ENCODE results near the gene CD180. TPM values are rescaled to one million over a fixed set of nuclear protein-coding genes. Genes with fewer than 3 reads are reported as not detected.

CD180 gene
- total RNA-seq, 6 experiments from 2014 or later = 0.44 to 3.3 (median 0.67) TPM

DNA sequence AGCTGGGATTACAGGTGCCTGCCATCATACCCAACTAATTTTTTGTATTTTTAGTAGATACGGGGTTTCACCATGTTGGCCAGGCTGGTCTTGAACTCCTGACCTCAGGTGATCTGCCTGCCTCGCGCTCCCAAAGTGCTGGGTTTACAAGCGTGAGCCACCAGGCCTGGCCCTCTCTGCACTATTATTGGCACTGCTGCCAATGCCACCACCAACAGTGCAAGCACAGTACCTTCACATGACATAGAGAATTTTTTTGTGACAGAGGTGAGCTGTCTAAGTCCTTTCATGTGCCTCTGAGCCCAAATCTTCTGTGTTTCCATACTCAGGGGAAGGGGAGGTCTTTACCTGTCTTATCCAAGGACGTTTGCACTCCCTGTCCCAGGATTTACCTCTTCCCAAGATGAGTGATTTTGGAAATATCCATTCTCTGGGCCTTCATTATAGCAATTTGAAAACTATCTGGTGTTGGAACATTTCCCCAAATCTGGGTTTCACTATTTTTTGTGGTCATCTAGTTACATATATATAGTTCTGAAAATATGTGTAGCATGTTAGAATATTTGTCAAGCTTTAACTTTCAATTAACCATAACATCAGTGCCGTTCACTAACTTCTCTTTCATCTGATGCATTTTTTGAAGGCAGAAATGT is 5.4 kb upstream of the CD180 start:
- 61% methylated on average over 5 of the region's 6 CpGs for WGBS (ENCODE audit: insufficient coverage, low coverage, low lambda C conversion rate, missing lambda C conversion rate)
- H3K4me1 ChIP-seq = no peaks in the 10 kb centered on the region
- H3K9me3 ChIP-seq = no peaks in the 10 kb centered on the region
- no peak overlapping the region for H3K4me3 ChIP-seq
- intact Hi-C loops (cut with DNase I) = loop anchor here in 1 of 2 donors (10.0 kb wide), 1 partner anchor 47 kb away; no protein-coding TSS in a partner anchor
- ATAC-seq (no peak), DNase-seq (no peak)
- no peaks in the 10 kb centered on the region for H3K27me3 ChIP-seq
- H3K36me3 ChIP-seq = no peaks in the 10 kb centered on the region
- no peak for TF ChIP-seq CTCF (IDR thresholded peaks at IDR 0.05)
- H3K27ac ChIP-seq = no peak overlapping the region

DNA sequence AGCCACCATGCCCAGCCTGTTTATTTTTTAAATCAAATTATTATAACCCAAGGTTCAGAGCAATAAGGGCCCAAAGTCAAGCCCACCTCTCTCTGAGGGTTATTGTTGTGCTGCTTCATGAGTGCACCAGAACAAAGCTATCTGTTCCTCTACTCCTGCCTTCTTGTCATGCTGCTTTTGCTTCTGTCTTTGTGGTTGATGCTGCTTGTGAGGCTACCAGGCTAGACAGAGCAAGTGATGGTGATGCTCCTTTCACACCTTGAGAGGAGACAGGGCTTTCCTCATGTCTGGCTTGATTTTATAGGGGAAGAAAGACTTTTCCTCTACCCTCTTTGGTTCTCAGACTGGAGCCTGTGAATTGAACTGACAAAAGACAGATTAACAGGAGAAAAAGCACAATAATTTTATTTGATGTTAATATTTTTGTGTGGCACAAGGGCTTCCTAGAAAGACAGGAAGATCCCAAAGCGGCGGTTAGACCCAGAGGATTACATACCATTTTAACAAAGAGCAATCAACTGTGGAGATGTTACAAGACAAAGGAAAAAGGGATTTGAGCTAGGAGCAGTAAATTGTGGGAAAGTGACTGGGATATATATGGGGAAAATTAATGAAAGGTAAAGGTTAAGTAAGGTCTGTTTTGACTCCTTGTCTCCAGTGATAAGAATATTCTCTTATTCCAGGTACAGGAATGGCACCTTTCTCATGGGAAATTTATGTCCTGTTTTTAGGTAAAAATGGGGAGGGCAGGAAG is 4.4 kb upstream of the CD180 start:
- intact Hi-C loops (cut with DNase I) = loop anchor here in 1 of 2 donors (10.0 kb wide), 1 partner anchor 46 kb away; no protein-coding TSS in a partner anchor

GRCh38 chr5:67199859-67200258 is 3.3 kb upstream of the CD180 start:
- ATAC-seq = no peak
- intact Hi-C loops (cut with DNase I) = loop anchor here in 1 of 2 donors (10.0 kb wide), 1 partner anchor 45 kb away; no protein-coding TSS in a partner anchor

More for the DNA sequence above, 4.4 kb upstream of the CD180 start:
- no peak for ATAC-seq
- no peak overlapping the region for H3K4me3 ChIP-seq
- no peaks in the 10 kb centered on the region for H3K36me3 ChIP-seq
- no peaks in the 10 kb centered on the region for H3K27me3 ChIP-seq
- no peaks in the 10 kb centered on the region for H3K4me1 ChIP-seq
- DNase-seq = no peak
- WGBS (ENCODE audit: insufficient coverage, low coverage, low lambda C conversion rate, missing lambda C conversion rate) = 91% methylated on average over 2 of the region's 2 CpGs
- H3K9me3 ChIP-seq = no peaks in the 10 kb centered on the region
- no peak overlapping the region for H3K27ac ChIP-seq
- no peak for TF ChIP-seq CTCF (IDR thresholded peaks at IDR 0.05)
- TF ChIP-seq POLR2A (IDR thresholded peaks at IDR 0.05) = no peak

GRCh38 chr5:67198917-67199316 is 2.3 kb upstream of the CD180 start:
- DNase-seq (no peak), ATAC-seq (no peak)
- Histone ChIP-seq H3K27ac (no peak overlapping the region), H3K36me3 (no peaks in the 10 kb centered on the region), H3K9me3 (no peaks in the 10 kb centered on the region), H3K27me3 (no peaks in the 10 kb centered on the region), H3K4me1 (no peaks in the 10 kb centered on the region), H3K4me3 (no peak overlapping the region)
- 63% methylated on average over 1 of the region's 1 CpG for WGBS (ENCODE audit: insufficient coverage, low coverage, low lambda C conversion rate, missing lambda C conversion rate)
- TF ChIP-seq CTCF (IDR thresholded peaks at IDR 0.05) = no peak
- no peak for TF ChIP-seq POLR2A (IDR thresholded peaks at IDR 0.05)
- intact Hi-C loops (cut with DNase I) = no loop called here

More at GRCh38 chr5:67199859-67200258, 3.3 kb upstream of the CD180 start:
- Histone ChIP-seq H3K36me3 (no peaks in the 10 kb centered on the region), H3K4me3 (no peak overlapping the region), H3K27me3 (no peaks in the 10 kb centered on the region), H3K27ac (no peak overlapping the region), H3K9me3 (no peaks in the 10 kb centered on the region), H3K4me1 (no peaks in the 10 kb centered on the region)
- no peak for DNase-seq
- TF ChIP-seq CTCF (IDR thresholded peaks at IDR 0.05) (no peak), POLR2A (IDR thresholded peaks at IDR 0.05) (no peak)

Data from right lobe of liver (tissue), 6 donors.